Osteoblast (primary cell): ENCODE data around the gene ART5. TPM values are rescaled to one million over a fixed set of nuclear protein-coding genes. Genes with fewer than 3 reads are reported as not detected.

ENCODE experiments used
- DNase-seq: peaks from one replicate; pipeline ENCODE4 v3.0.0; 2011; ENCODE audit warnings: low spot score, mixed read lengths; ENCODE audit not compliant: insufficient read length; ENCODE audit errors: missing footprints
- H2AFZ ChIP-seq: 2 replicates; pipeline ENCODE4 v1.6.0; 2011; ENCODE audit warnings: mild to moderate bottlenecking, low read length
- H3K27ac ChIP-seq: 2 replicates; pipeline ENCODE4 v1.5.1; 2011; ENCODE audit warnings: mild to moderate bottlenecking, low read depth, low read length, moderate library complexity
- H3K27me3 ChIP-seq: 2 replicates; pipeline ENCODE4 v1.6.0; 2012; ENCODE audit warnings: mild to moderate bottlenecking, control low read depth, inconsistent platforms, low read length, moderate library complexity; ENCODE audit not compliant: insufficient read depth
- H3K36me3 ChIP-seq: 2 replicates; pipeline ENCODE4 v1.5.1; 2011; ENCODE audit warnings: mild to moderate bottlenecking, low read length, control low read depth, moderate library complexity; ENCODE audit not compliant: insufficient read depth
- H3K4me1 ChIP-seq: 2 replicates; pipeline ENCODE4 v1.5.1; 2011; ENCODE audit warnings: mild to moderate bottlenecking, low read length, control low read depth, moderate library complexity; ENCODE audit not compliant: insufficient read depth
- H3K4me2 ChIP-seq: 2 replicates; pipeline ENCODE4 v1.6.0; 2011; ENCODE audit warnings: mild to moderate bottlenecking, low read length; ENCODE audit not compliant: insufficient read depth
- H3K4me3 ChIP-seq: fragments of 200-600 bp; sonication (generic); 3 replicates; pipeline ENCODE4 v1.5.1; 2012; ENCODE audit warnings: mild to moderate bottlenecking, low read length, inconsistent platforms; ENCODE audit not compliant: insufficient read depth
- H3K79me2 ChIP-seq: 2 replicates; pipeline ENCODE4 v1.6.0; 2012; ENCODE audit warnings: mild to moderate bottlenecking, low read length, control low read depth, inconsistent platforms; ENCODE audit not compliant: insufficient read depth
- H3K9me3 ChIP-seq: 2 replicates; pipeline ENCODE4 v1.5.1; 2011; ENCODE audit warnings: low read depth, low read length, control low read depth
- H4K20me1 ChIP-seq: 2 replicates; pipeline ENCODE4 v1.6.0; 2012; ENCODE audit warnings: mild to moderate bottlenecking, low read length, control low read depth; ENCODE audit not compliant: insufficient read depth
- CTCF ChIP-seq: IDR thresholded peaks from 2 replicates; pipeline ENCODE4 v1.5.1; 2011; ENCODE audit warnings: mild to moderate bottlenecking, low read depth, low read length, moderate library complexity; ENCODE audit errors: extremely low read depth
- total RNA-seq: library from RNA; depleted of rRNA; stranded (reverse); fragments of >200 nt; gene quantifications from 2 replicates; pipeline ENCODE4 v1.2.3, GENCODE V29; 2012

Gene ART5
- total RNA-seq, 1 donor = 0.36 TPM

GRCh38 chr11:3667149-3668035, 25.6 kb upstream of the ART5 start:
- Histone ChIP-seq H3K4me2 (no peak overlapping the region), H4K20me1 (no peaks in the 10 kb centered on the region), H2AFZ (no peak overlapping the region), H3K27me3 (no peaks in the 10 kb centered on the region), H3K27ac (no peak overlapping the region), H3K4me3 (no peak overlapping the region), H3K79me2 (no peaks in the 10 kb centered on the region), H3K36me3 (peaks cover 22% of the 10 kb centered on the region), H3K9me3 (no peaks in the 10 kb centered on the region), H3K4me1 (no peaks in the 10 kb centered on the region)
- peak; percentile 61 for DNase-seq
- TF ChIP-seq CTCF = no peak

DNA sequence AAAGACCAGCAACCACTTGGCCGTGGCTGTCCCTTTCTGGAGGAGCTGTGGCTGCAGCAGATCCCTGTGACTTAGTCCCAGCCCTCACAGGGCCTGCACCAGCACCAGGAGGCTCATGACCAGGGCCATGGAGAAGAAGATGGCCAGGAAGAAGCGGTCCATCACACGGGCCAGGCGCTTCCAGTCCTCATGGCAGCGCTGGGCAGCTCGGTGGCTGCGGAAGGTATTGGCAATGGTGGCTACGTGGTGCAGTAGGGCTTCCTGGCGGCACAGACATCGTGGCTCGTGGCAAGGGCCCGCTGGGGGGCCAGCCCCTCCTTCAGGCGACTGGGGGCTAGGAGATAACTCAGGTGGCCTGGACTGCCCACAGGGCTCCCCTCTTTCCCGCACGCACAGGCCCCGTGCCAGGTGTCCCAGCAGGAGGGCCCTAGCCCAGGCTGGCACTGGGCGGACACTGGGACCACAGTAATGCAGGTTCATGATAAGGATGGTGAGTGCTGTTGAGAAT, 24.3 kb upstream of the ART5 start:
- Histone ChIP-seq H3K9me3 (no peaks in the 10 kb centered on the region), H3K79me2 (no peaks in the 10 kb centered on the region), H4K20me1 (no peaks in the 10 kb centered on the region), H2AFZ (no peak overlapping the region), H3K4me3 (no peak overlapping the region), H3K4me2 (no peak overlapping the region), H3K4me1 (no peaks in the 10 kb centered on the region), H3K27me3 (no peaks in the 10 kb centered on the region), H3K27ac (no peak overlapping the region), H3K36me3 (peaks cover 22% of the 10 kb centered on the region)
- DNase-seq = peak; percentile 63
- no peak for TF ChIP-seq CTCF

DNA sequence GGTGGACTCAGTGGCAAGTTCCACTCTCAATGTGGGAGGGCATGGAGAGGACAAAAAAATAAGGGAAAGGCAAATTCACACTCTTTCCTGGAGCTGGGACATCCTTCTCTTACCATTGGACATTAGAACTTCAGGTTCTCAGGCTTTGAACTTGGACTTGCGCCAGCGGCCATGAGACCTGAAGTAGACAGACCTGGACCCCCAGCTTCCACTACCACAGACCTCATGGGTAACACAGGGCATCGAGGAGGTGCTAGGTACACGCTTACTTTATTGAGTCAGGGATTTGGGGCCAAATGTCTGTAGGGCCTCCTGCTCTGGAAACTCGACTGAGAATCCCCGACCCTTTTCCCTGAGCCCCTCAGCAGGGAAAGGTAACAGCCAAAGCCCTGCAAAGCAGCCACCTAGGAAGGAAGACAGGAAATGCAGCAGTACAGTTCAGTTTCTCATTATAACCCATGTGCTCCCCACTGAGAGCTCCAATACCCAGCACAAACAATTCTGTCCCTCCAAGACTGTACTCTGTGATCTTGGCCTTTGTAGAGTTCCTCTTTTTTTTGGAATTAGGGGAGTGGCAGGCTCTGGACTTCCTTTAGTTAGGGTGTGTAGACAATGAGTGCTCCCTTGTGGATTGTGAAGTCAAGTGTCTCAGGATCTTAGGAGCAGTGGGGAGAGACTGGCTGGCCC, 23.7 kb upstream of the ART5 start:
- Histone ChIP-seq H3K27me3 (no peaks in the 10 kb centered on the region), H3K79me2 (no peaks in the 10 kb centered on the region), H3K36me3 (peaks cover 22% of the 10 kb centered on the region), H4K20me1 (no peaks in the 10 kb centered on the region), H3K4me1 (no peaks in the 10 kb centered on the region), H3K9me3 (no peaks in the 10 kb centered on the region), H3K4me3 (no peak overlapping the region), H3K27ac (no peak overlapping the region), H2AFZ (no peak overlapping the region), H3K4me2 (no peak overlapping the region)
- TF ChIP-seq CTCF = no peak
- DNase-seq = peak; percentile 61
